GM15510 (cell line): Measurements from ENCODE around the gene CFB.

Source experiments
- POLR2A ChIP-seq: IDR thresholded peaks from 3 replicates; pipeline ENCODE4 v1.6.1; 2011; ENCODE audit warnings: borderline replicate concordance; ENCODE audit not compliant: insufficient read length; ENCODE audit errors: extremely low read depth

Gene CFB

DNA sequence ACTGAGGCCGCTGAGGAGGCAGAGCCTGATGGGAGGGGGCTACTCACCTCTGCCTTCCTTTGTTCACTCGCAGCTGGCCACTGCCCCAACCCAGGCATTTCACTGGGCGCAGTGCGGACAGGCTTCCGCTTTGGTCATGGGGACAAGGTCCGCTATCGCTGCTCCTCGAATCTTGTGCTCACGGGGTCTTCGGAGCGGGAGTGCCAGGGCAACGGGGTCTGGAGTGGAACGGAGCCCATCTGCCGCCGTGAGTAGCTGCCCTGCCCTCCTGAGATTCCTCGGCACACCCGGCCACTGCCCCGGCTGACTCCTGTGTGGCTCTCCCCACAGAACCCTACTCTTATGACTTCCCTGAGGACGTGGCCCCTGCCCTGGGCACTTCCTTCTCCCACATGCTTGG, 12.4 kb upstream of the CFB start:
- no peak for TF ChIP-seq POLR2A

DNA sequence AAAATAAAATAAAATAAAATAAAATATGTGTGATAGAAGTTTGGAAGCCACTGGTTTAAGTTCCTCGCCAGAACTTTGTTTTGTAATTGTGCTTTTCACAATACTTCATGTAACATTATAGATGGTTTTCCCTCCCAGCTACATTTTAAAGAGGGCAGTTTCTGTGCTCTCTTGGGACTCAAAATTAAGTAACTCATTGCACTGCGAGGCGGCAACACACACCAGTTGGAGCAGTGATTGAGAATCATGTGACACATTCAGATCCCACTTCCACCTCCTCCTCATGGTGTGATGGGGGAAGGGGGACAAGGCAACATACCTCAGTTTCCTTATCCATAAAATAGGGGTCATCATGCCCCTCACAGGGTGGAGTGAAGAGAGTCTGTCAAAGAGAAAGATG, 10.9 kb upstream of the CFB start:
- TF ChIP-seq POLR2A: no peak

DNA sequence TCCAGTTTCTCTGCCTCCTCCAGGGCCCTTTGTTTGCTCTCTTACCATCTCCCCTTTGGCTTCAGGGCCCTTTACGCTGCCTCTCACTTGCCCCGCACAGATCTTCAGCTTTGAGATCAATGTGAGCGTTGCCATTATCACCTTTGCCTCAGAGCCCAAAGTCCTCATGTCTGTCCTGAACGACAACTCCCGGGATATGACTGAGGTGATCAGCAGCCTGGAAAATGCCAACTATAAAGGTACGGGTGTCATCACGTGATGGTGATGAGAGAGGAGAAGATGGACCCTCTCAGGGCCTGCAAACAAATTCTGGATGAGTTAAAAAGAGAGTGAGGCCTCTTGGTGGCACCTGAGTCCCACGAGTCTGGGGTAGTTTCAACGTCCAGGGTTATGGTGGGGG, 10.1 kb upstream of the CFB start:
- no peak for TF ChIP-seq POLR2A

GRCh38 chr6:31940256-31940664, 5.6 kb upstream of the CFB start:
- TF ChIP-seq POLR2A: no peak

DNA sequence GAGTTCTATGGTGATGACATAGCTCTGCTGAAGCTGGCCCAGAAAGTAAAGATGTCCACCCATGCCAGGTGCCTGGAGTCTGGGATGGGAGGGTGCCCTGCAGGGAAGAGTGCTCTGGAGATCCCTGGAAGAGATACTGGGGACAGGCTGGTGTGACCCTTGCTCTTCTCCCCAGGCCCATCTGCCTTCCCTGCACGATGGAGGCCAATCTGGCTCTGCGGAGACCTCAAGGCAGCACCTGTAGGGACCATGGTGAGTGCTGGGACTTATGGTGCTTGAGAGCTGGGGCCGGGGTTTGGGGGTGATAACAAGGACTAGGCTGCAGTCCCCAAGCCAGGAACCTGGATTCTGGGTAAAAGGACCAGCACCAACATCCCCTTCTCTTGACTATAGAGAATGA, 2.2 kb upstream of the CFB start:
- no peak for TF ChIP-seq POLR2A

GRCh38 chr6:31945154-31945506, 765 bp upstream of the CFB start:
- TF ChIP-seq POLR2A: no peak

GRCh38 chr6:31946370-31946885, 533 bp downstream of the CFB start:
- TF ChIP-seq POLR2A: no peak

DNA sequence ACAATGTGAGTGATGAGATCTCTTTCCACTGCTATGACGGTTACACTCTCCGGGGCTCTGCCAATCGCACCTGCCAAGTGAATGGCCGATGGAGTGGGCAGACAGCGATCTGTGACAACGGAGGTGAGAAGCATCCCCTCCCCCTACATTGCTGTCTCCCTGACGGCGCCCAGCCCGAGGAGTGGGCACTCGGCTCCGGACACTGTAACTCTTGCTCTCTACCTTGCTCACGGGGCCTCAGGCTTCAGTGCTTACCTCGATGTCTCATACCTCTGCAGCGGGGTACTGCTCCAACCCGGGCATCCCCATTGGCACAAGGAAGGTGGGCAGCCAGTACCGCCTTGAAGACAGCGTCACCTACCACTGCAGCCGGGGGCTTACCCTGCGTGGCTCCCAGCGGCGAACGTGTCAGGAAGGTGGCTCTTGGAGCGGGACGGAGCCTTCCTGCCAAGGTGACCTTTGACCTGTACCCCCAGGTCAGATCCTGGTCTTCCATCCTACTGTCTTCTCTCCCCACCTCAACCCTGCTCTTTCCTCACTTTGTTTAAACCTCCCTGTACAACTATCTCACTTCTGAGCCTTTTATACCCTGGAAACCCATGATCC, 1.3 kb downstream of the CFB start:
- no peak for TF ChIP-seq POLR2A

DNA sequence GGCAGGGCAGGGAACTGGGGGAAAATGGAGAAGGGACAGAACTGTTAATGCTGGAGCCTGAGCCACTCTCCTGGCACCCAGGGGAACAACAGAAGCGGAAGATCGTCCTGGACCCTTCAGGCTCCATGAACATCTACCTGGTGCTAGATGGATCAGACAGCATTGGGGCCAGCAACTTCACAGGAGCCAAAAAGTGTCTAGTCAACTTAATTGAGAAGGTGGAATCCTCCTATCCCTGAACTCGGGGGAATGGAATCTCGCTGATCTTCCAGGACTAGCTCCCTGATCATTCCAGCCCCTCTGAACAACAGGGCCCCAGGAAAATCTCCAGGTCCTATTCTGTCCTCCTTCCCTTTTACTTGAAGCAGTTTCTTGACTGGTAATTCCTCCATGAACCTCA, 2.0 kb downstream of the CFB start:
- no peak for TF ChIP-seq POLR2A

GRCh38 chr6:31948306-31948705, 2.4 kb downstream of the CFB start:
- TF ChIP-seq POLR2A: no peak

DNA sequence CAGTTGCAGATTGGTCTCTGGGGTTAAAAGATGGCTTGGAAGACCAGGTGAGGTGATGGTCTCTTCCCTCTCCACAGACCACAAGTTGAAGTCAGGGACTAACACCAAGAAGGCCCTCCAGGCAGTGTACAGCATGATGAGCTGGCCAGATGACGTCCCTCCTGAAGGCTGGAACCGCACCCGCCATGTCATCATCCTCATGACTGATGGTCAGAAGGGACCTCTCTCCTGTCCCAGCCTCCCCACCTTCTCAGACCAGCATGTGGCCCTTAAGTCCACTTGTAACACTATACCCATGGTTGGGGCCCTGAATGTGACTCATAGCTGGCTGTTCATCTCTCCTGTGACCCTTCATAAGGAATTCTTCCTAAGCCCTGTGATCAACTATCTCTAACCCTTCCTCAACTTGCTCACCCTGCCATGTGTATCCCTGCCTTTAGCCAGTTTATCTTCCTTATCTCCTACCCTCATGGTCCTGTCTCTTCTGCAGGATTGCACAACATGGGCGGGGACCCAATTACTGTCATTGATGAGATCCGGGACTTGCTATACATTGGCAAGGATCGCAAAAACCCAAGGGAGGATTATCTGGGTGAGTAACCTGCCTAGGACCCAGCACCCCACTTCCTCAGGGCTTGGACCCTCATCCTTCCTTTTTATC, 3.0 kb downstream of the CFB start:
- TF ChIP-seq POLR2A: no peak

DNA sequence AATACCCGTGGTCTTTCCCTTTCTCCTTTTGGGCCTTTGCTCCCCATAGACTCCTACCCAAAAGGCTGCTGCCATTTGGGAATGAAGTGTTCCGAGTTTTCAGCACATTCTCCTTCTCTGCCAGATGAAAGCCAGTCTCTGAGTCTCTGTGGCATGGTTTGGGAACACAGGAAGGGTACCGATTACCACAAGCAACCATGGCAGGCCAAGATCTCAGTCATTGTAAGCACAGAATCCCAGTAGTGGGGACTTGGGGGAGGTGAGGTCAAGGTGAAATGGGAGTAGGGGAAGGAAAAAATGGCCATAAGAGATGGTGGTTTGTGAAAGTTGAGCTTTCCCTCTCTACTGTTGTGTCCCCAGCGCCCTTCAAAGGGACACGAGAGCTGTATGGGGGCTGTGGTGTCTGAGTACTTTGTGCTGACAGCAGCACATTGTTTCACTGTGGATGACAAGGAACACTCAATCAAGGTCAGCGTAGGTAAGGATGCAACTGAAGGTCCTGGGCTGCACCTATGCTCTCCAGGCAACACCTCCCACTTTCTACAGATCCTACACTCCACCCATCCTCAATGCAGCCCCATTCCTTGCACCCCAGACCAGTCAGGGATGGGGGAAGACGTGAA, 4.1 kb downstream of the CFB start:
- no peak for TF ChIP-seq POLR2A

DNA sequence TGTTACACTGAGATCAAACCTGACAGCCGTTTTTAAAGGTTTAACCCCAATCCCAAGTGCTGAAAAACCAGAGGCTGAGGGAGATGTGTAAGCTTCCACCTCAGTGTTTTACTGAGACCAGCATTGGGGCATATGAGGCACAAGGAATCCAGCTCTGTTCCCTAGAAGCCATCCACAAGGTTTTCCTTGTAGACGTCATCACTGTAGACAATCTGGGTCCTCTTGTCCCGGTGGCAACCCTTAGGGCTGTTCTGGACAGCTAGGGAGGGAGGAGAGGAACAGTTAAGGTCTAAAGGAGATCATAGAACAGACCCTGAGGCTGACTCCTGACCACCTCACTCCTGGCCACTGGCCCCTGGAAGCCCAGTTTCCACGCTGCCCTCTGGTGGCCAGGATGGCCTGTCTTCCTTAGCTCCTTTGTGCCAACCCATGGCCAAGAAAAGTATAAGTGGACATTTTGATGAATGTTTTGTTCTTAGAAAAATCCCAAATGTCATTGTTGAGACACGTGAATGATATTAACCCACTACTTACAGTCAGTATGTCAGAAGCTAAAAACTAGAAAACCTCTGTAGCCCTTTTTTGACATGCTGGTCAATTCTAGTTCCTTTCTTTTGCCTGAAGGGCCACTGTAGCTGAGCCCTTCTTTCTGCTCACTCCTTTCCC, 6.4 kb downstream of the CFB start:
- no peak for TF ChIP-seq POLR2A

GRCh38 chr6:31952890-31953289, 7.0 kb downstream of the CFB start:
- no peak for TF ChIP-seq POLR2A

- no peak for TF ChIP-seq POLR2A
Measured at GRCh38 chr6:31954511-31954910, 8.6 kb downstream of the CFB start.
